Stomach smooth muscle (tissue), 2 donors: ENCODE data around the gene PNMT.
A peak's percentile ranks its signal among the peaks of the same experiment; 100 is the strongest.

ENCODE experiments used
- H3K27ac ChIP-seq: one replicate; pipeline ENCODE4 v1.7.0; 2013; ENCODE audit warnings: mild to moderate bottlenecking, low read length, inconsistent platforms
- H3K27me3 ChIP-seq, 2 donors: one replicate each; pipeline ENCODE4 v1.7.0; 2013; ENCODE audit warnings: low read length in 2 of 2; ENCODE audit not compliant: insufficient read depth in 2 of 2, control insufficient read depth in 1 of 2
- H3K36me3 ChIP-seq, 2 donors: one replicate each; pipeline ENCODE4 v1.7.0; 2013; ENCODE audit warnings: low read length in 2 of 2; ENCODE audit not compliant: control insufficient read depth in 2 of 2, insufficient read depth in 2 of 2
- H3K4me1 ChIP-seq: one replicate; pipeline ENCODE4 v1.7.0; 2013; ENCODE audit warnings: low read length; ENCODE audit not compliant: control insufficient read depth, insufficient read depth
- H3K4me3 ChIP-seq, 2 donors: one replicate each; pipeline ENCODE4 v1.7.0; 2013; ENCODE audit warnings: low read length in 2 of 2
- H3K9ac ChIP-seq, 2 donors: one replicate each; pipeline ENCODE4 v1.7.0; 2013; ENCODE audit warnings: low read length in 2 of 2, mild to moderate bottlenecking in 1 of 2
- H3K9me3 ChIP-seq, 2 donors: one replicate each; pipeline ENCODE4 v1.7.0; 2013; ENCODE audit warnings: low read length in 2 of 2; ENCODE audit not compliant: control insufficient read depth in 2 of 2
- donor health status: healthy.
- donor health status: Pancreatic carcinoma.

Gene PNMT

GRCh38 chr17:39635614-39636176 lies 32.6 kb upstream of the PNMT start:
- no peaks in the 10 kb centered on the region for H3K36me3 ChIP-seq

DNA sequence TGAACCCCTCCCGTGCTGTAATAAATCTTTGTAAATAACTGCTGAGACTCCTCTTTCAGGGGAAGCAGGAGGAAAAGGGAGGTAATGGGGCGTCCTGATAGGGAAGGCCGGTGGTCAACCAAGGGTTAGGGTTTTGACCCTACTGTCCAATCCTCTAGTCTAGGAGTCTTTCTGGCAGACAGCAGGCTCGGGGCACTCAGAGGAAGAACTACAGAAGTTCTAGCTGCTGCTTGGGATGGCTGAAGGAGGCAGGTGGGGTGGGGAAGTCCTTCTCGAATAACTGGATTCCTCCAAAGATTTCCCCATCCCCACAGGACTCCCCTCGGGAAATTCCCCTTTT lies 31.7 kb upstream of the PNMT start:
- H3K9me3 ChIP-seq, result no peaks in the 10 kb centered on the region
- H3K9ac ChIP-seq, result peak overlapping the region; percentile 99
- H3K36me3 ChIP-seq, result no peaks in the 10 kb centered on the region
- H3K27me3 ChIP-seq, result peaks cover 0 to 6% of the 10 kb centered on the region in 2 donors
- peak overlapping the region; percentile 77 for H3K27ac ChIP-seq
- H3K4me1 ChIP-seq, result peaks cover 46% of the 10 kb centered on the region
- peak overlapping the region; percentile 81 to 97 for H3K4me3 ChIP-seq

More at GRCh38 chr17:39635614-39636176, 32.6 kb upstream of the PNMT start:
- Histone ChIP-seq H3K27ac (no peak overlapping the region), H3K9me3 (no peaks in the 10 kb centered on the region), H3K9ac (peak overlapping the region in 1 of 2 donors; percentile 99), H3K27me3 (peaks cover 0 to 6% of the 10 kb centered on the region in 2 donors), H3K4me1 (peaks cover 40% of the 10 kb centered on the region), H3K4me3 (peak overlapping the region in 1 of 2 donors; percentile 97)

- Histone ChIP-seq H3K27me3 (peaks cover 0 to 1% of the 10 kb centered on the region in 2 donors), H3K4me1 (peaks cover 46% of the 10 kb centered on the region), H3K9me3 (no peaks in the 10 kb centered on the region), H3K27ac (peak within 1 kb of the TSS; percentile 77), H3K4me3 (peak within 1 kb of the TSS; percentile 81 to 97), H3K9ac (peak within 1 kb of the TSS; percentile 99), H3K36me3 (no peaks in the 10 kb centered on the region)
These were observed 31.1 kb upstream of the PNMT start, which contains the start of gene STARD3 for GRCh38 chr17:39636927-39637736. Gene STARD3 (plus strand): TSS chr17:39637144. CDS start chr17:39653532, 16,388 bp downstream.

GRCh38 chr17:39638317-39638716 lies 29.9 kb upstream of the PNMT start:
- Histone ChIP-seq H3K9ac (peak overlapping the region in 1 of 2 donors; percentile 99), H3K4me1 (peaks cover 46% of the 10 kb centered on the region), H3K36me3 (no peaks in the 10 kb centered on the region), H3K9me3 (no peaks in the 10 kb centered on the region), H3K27me3 (no peaks in the 10 kb centered on the region), H3K4me3 (peak overlapping the region; percentile 81 to 97), H3K27ac (no peak overlapping the region)

- Histone ChIP-seq H3K4me3 (no peak overlapping the region), H3K9ac (no peak overlapping the region), H3K4me1 (peaks cover 40% of the 10 kb centered on the region), H3K36me3 (no peaks in the 10 kb centered on the region), H3K9me3 (no peaks in the 10 kb centered on the region), H3K27ac (no peak overlapping the region), H3K27me3 (no peaks in the 10 kb centered on the region)
These were observed 29.2 kb upstream of the PNMT start for GRCh38 chr17:39639043-39639442.

DNA sequence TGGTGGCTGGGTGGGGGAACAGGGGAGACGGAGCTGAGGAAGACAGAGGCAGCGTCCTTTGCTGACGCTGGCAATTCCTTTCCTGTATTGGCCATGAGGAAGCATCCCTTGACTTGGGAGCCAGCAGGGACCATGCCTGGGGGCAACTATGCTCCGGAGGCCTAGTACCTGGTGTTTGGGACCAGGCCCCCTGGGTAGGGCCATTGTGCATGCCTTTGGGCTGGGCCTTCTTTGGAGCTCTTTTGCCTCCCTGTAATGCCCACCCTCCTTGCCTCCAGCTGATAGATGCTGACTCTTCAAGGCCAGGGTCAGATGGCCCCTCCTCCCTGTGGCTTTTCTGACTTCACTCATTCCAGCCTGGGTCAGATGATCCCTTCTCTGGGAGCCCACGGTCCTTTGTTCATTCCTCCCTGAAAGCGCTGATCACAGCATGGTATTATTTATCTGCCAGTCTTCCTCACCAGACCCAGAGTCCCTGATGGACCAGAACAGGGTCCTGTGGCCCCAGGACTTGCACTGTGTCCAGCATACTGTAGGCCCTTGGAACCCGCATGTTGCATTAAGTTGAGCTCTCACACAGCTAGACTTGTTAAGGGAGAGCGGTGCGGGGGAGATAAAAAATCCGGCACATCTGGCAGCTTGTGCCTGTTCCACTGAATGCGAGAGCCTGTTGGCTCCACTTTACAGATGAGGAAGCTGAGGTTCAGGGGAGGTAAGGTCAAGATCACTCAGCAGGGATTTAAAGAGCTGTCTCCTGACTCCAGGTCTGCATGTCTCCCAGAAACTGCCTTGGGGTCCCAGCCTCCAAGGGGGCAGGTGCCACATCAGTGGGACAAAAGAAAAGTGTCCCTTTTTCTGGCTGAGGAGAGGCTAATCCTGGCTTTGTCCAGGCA lies 28.4 kb upstream of the PNMT start:
- Histone ChIP-seq H3K27ac (no peak overlapping the region), H3K27me3 (no peaks in the 10 kb centered on the region), H3K4me3 (no peak overlapping the region), H3K9ac (no peak overlapping the region), H3K9me3 (no peaks in the 10 kb centered on the region), H3K36me3 (no peaks in the 10 kb centered on the region), H3K4me1 (peaks cover 34% of the 10 kb centered on the region)

GRCh38 chr17:39640591-39641031 lies 27.6 kb upstream of the PNMT start:
- Histone ChIP-seq H3K9me3 (no peaks in the 10 kb centered on the region), H3K27me3 (no peaks in the 10 kb centered on the region), H3K9ac (no peak overlapping the region), H3K27ac (no peak overlapping the region), H3K36me3 (no peaks in the 10 kb centered on the region), H3K4me3 (no peak overlapping the region), H3K4me1 (peaks cover 32% of the 10 kb centered on the region)

GRCh38 chr17:39641097-39641496 lies 27.2 kb upstream of the PNMT start:
- Histone ChIP-seq H3K4me1 (peaks cover 28% of the 10 kb centered on the region), H3K27me3 (no peaks in the 10 kb centered on the region), H3K9ac (no peak overlapping the region), H3K36me3 (no peaks in the 10 kb centered on the region), H3K27ac (no peak overlapping the region), H3K9me3 (no peaks in the 10 kb centered on the region), H3K4me3 (no peak overlapping the region)

DNA sequence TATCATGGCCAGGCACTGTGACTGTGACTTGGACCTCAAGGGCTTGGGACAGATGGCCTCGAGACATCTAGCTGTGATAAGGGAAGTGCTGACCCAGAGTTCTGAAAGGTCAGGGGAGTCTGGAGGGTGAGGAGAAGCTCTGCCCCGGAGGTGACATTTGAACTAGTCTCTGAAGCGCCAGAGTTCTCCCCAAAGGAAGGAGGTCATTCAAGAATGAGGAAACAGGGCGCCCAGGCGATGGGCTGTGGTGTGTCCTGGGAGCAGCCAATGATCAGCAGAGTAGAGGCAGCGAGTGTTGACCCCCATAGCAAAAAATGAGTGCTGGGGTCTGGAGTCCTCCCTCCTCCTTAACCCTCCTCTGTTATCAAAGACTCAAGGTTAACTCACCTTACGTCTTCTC lies 26.4 kb upstream of the PNMT start:
- H3K36me3 ChIP-seq, result no peaks in the 10 kb centered on the region
- H3K4me3 ChIP-seq, result no peak overlapping the region
- H3K4me1 ChIP-seq, result peaks cover 21% of the 10 kb centered on the region
- H3K27ac ChIP-seq, result no peak overlapping the region
- no peaks in the 10 kb centered on the region for H3K9me3 ChIP-seq
- H3K27me3 ChIP-seq, result no peaks in the 10 kb centered on the region
- H3K9ac ChIP-seq, result no peak overlapping the region

GRCh38 chr17:39642291-39643074 lies 25.8 kb upstream of the PNMT start:
- Histone ChIP-seq H3K9ac (no peak overlapping the region), H3K9me3 (no peaks in the 10 kb centered on the region), H3K4me1 (peaks cover 21% of the 10 kb centered on the region), H3K4me3 (no peak overlapping the region), H3K27ac (no peak overlapping the region), H3K36me3 (no peaks in the 10 kb centered on the region), H3K27me3 (no peaks in the 10 kb centered on the region)
